GM23338 (cell line): ENCODE data around the gene TNF. TPM values are rescaled to one million over a fixed set of nuclear protein-coding genes. Genes with fewer than 3 reads are reported as not detected.

Experiments
- ATAC-seq: fragments of 200-7000 bp; cut with Tn5 transposase; 3 replicates; pipeline ENCODE4 v1.9.1; 2020
- DNase-seq: peaks from one replicate; pipeline ENCODE4 v3.0.0-alpha.2; 2015; ENCODE audit warnings: low spot score
- H2AFZ ChIP-seq: fragments of 200-600 bp; sonication (generic); 2 replicates; pipeline ENCODE4 v1.8.0; 2016; ENCODE audit warnings: antibody characterized with exemption, mild to moderate bottlenecking, moderate library complexity
- H3F3A ChIP-seq: fragments of 200-600 bp; sonication (generic); replicated peaks from 2 replicates; pipeline ENCODE4 v1.8.0; 2017; ENCODE audit warnings: antibody characterized with exemption, mixed run types, low read depth
- H3K27ac ChIP-seq: fragments of 200-600 bp; sonication (generic); 2 replicates; pipeline ENCODE4 v1.6.1; 2016; ENCODE audit warnings: low read depth
- H3K27me3 ChIP-seq: fragments of 200-600 bp; sonication (generic); 2 replicates; pipeline ENCODE4 v1.8.0; 2016; ENCODE audit warnings: mild to moderate bottlenecking, mixed run types, moderate library complexity; ENCODE audit not compliant: insufficient read depth
- H3K36me3 ChIP-seq: fragments of 200-600 bp; sonication (generic); 2 replicates; pipeline ENCODE4 v1.8.0; 2016; ENCODE audit warnings: mild to moderate bottlenecking; ENCODE audit not compliant: insufficient read depth
- H3K4me1 ChIP-seq: fragments of 200-600 bp; sonication (generic); 2 replicates; pipeline ENCODE4 v1.8.0; 2016; ENCODE audit warnings: mild to moderate bottlenecking, moderate library complexity; ENCODE audit not compliant: insufficient read depth
- H3K4me2 ChIP-seq: fragments of 200-600 bp; sonication (generic); 2 replicates; pipeline ENCODE4 v1.7.1; 2017; ENCODE audit warnings: mixed run types
- H3K4me3 ChIP-seq: fragments of 200-600 bp; sonication (generic); 2 replicates; pipeline ENCODE4 v1.6.1; 2016; ENCODE audit warnings: mixed run types
- H3K79me2 ChIP-seq: fragments of 200-600 bp; sonication (generic); replicated peaks from 2 replicates; pipeline ENCODE4 v1.8.0; 2017; ENCODE audit warnings: mild to moderate bottlenecking; ENCODE audit not compliant: insufficient read depth
- H3K9me2 ChIP-seq: fragments of 200-600 bp; sonication (generic); 2 replicates; pipeline ENCODE4 v1.8.0; 2017; ENCODE audit not compliant: insufficient read depth
- H4K20me1 ChIP-seq: fragments of 200-600 bp; sonication (generic); replicated peaks from 2 replicates; pipeline ENCODE4 v1.8.0; 2017; ENCODE audit warnings: mild to moderate bottlenecking; ENCODE audit not compliant: insufficient read depth
- H3K27ac Mint-ChIP-seq: 2 replicates; pipeline ENCODE4 v1.8.0; 2020; ENCODE audit warnings: inconsistent platforms, mild to moderate bottlenecking, moderate library complexity, mixed read lengths
- H3K27me3 Mint-ChIP-seq: 3 replicates; pipeline ENCODE4 v1.8.0; 2022; ENCODE audit warnings: low read depth, mild to moderate bottlenecking, moderate library complexity, mixed read lengths, inconsistent platforms; ENCODE audit not compliant: insufficient read depth, poor library complexity
- H3K36me3 Mint-ChIP-seq: 3 replicates; pipeline ENCODE4 v1.8.0; 2021; ENCODE audit warnings: low read depth, mild to moderate bottlenecking, inconsistent platforms, moderate library complexity, mixed read lengths
- H3K4me1 Mint-ChIP-seq: 3 replicates; pipeline ENCODE4 v1.8.0; 2020; ENCODE audit warnings: mild to moderate bottlenecking, inconsistent platforms, mixed read lengths
- H3K4me3 Mint-ChIP-seq: 3 replicates; pipeline ENCODE4 v1.8.0; 2021; ENCODE audit warnings: moderate library complexity, mild to moderate bottlenecking, inconsistent platforms, mixed read lengths
- H3K9me3 Mint-ChIP-seq: 3 replicates; pipeline ENCODE4 v1.8.0; 2020; ENCODE audit warnings: moderate library complexity, mild to moderate bottlenecking, inconsistent platforms, mixed read lengths
- CREB1 ChIP-seq: fragments of 250-450 bp; sonication (Bioruptor Pico); IDR thresholded peaks from 2 replicates; pipeline ENCODE4 v1.5.0; 2020; ENCODE audit warnings: low read depth, mild to moderate bottlenecking, moderate library complexity
- EZH2phosphoT487 ChIP-seq: fragments of 200-600 bp; sonication (generic); IDR thresholded peaks from one replicate; pipeline ENCODE4 v1.8.1; 2018; ENCODE audit warnings: antibody characterized with exemption; ENCODE audit not compliant: unreplicated experiment
- ZNF114 ChIP-seq: fragments of 250-450 bp; sonication (Bioruptor Pico); IDR thresholded peaks from 2 replicates; pipeline ENCODE4 v1.5.0; 2020; ENCODE audit warnings: mild to moderate bottlenecking, moderate library complexity
- ZNF462 ChIP-seq: fragments of 250-450 bp; sonication (Bioruptor Pico); IDR thresholded peaks from 2 replicates; pipeline ENCODE4 v1.5.0; 2020; ENCODE audit warnings: mild to moderate bottlenecking, moderate library complexity
- polyA plus RNA-seq: library from polyadenylated mRNA; unstranded; fragments of >200 nt; fragmentation: Nextera tagmentation; extraction: Ambion mirVana; gene quantifications from 2 replicates; pipeline ENCODE4 v1.2.1, GENCODE V29; 2016
- total RNA-seq: library from RNA; depleted of rRNA; stranded (reverse); fragments of >200 nt; shearing (Covaris generic); gene quantifications from 2 replicates; pipeline ENCODE4 v1.2.3, GENCODE V29; 2014
- TF ChIP-seq, protein P1 (sequence below): IDR thresholded peaks from 2 replicates; pipeline ENCODE4 v1.6.1; 2016; ENCODE audit warnings: antibody characterized with exemption
- TF ChIP-seq, protein P2 (sequence below): IDR thresholded peaks from one replicate; pipeline ENCODE4 v1.6.1; 2018; ENCODE audit warnings: antibody characterized with exemption; ENCODE audit not compliant: unreplicated experiment

TNF gene
- total and polyA plus RNA-seq, 2 experiments from 2014 or later: 0.11 TPM; not detected in 1

DNA sequence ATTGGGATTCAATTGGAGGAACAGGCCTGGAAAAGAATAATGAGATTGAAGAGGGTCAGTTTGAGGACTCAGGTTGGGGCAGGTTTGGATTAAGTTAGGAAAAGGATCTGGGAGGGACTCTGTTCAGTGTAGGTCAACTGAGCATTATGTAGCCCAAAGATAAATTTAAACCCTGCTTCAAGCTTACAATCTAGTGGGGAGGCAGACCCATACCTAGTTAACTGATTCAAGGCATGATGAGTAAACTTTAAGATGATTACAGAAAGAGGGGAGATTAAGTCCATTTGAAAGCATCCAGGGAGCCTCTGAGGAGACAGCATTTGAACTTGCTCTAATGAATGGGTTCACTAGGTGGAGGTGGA is 14.7 kb upstream of the TNF start:
- Mint-ChIP-seq H3K9me3 (no peaks in the 10 kb centered on the region; the same call in 2 of the 3 replicates), H3K27me3 (peaks cover 3% of the 10 kb centered on the region), H3K4me3 (no peak overlapping the region), H3K36me3 (peaks cover 25% of the 10 kb centered on the region), H3K4me1 (peaks cover 18% of the 10 kb centered on the region), H3K27ac (no peak overlapping the region)
- Histone ChIP-seq H2AFZ (no peak overlapping the region), H3K36me3 (no peaks in the 10 kb centered on the region), H3K9me2 (no peaks in the 10 kb centered on the region), H3K4me2 (no peak overlapping the region), H3K79me2 (no peaks in the 10 kb centered on the region), H3K4me1 (peaks cover 3% of the 10 kb centered on the region; the same call in 1 of the 2 replicates), H3K27me3 (no peaks in the 10 kb centered on the region), H3K27ac (no peak overlapping the region), H3K4me3 (no peak overlapping the region), H3F3A (0 out of 2 replicates have a peak, but pooled peaks cover 2% of the 10 kb centered on the region), H4K20me1 (no peaks in the 10 kb centered on the region)
- DNase-seq: no peak
- TF ChIP-seq EZH2phosphoT487 (no peak), ZNF462 (CRISPR knock-in tag) (no peak), ZNF114 (no peak), CREB1 (CRISPR knock-in tag) (no peak)
- TF ChIP-seq, protein P1, sequence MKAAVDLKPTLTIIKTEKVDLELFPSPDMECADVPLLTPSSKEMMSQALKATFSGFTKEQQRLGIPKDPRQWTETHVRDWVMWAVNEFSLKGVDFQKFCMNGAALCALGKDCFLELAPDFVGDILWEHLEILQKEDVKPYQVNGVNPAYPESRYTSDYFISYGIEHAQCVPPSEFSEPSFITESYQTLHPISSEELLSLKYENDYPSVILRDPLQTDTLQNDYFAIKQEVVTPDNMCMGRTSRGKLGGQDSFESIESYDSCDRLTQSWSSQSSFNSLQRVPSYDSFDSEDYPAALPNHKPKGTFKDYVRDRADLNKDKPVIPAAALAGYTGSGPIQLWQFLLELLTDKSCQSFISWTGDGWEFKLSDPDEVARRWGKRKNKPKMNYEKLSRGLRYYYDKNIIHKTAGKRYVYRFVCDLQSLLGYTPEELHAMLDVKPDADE: no peak
- TF ChIP-seq, protein P2, sequence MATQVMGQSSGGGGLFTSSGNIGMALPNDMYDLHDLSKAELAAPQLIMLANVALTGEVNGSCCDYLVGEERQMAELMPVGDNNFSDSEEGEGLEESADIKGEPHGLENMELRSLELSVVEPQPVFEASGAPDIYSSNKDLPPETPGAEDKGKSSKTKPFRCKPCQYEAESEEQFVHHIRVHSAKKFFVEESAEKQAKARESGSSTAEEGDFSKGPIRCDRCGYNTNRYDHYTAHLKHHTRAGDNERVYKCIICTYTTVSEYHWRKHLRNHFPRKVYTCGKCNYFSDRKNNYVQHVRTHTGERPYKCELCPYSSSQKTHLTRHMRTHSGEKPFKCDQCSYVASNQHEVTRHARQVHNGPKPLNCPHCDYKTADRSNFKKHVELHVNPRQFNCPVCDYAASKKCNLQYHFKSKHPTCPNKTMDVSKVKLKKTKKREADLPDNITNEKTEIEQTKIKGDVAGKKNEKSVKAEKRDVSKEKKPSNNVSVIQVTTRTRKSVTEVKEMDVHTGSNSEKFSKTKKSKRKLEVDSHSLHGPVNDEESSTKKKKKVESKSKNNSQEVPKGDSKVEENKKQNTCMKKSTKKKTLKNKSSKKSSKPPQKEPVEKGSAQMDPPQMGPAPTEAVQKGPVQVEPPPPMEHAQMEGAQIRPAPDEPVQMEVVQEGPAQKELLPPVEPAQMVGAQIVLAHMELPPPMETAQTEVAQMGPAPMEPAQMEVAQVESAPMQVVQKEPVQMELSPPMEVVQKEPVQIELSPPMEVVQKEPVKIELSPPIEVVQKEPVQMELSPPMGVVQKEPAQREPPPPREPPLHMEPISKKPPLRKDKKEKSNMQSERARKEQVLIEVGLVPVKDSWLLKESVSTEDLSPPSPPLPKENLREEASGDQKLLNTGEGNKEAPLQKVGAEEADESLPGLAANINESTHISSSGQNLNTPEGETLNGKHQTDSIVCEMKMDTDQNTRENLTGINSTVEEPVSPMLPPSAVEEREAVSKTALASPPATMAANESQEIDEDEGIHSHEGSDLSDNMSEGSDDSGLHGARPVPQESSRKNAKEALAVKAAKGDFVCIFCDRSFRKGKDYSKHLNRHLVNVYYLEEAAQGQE: no peak
- ATAC-seq: no peak
